Measurements from ENCODE around the gene SIM2. TPM values are rescaled to one million over a fixed set of nuclear protein-coding genes. Genes with fewer than 3 reads are reported as not detected.

SIM2 gene
- total and polyA plus RNA-seq, 2 of the 13 experiments (the other 11 are each of a cell fraction or from before 2014, with no cell fraction given) = 0.36 to 0.53 TPM

DNA sequence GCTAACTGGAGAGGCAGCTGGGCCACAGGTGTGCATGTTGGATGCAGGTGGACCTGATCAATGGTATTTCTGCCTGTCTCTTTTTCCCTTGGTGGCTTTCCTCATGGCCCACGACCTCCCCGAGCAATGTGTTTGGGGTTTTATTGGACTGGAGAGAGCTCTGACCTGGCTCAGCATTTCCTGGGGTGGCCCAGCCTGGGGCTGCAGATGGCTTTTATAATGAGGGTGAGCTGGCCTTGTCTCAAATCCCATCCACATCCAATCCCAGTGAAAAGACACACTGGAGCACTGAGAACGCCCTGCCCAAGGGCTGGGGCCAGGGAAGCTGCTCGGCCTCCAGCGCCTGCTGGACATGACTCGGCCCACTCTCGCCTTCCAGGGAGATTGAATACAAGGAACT lies 44.1 kb downstream of the SIM2 start:
- FAIRE-seq = no peak
- Histone ChIP-seq H3K4me3 (replicated peaks in 1 of 3; ENCODE audit: insufficient read depth in 1 of 3, low read depth in 2 of 3, low read length in 3 of 3) (no peak overlapping the region), H3K36me3 (replicated peaks in 1 of 2; ENCODE audit: control insufficient read depth in 1 of 2, insufficient read depth in 2 of 2, low read length in 2 of 2) (no peaks in the 10 kb centered on the region), H3K4me1 (ENCODE audit: insufficient read depth, low read length) (peaks cover 7% of the 10 kb centered on the region), H3K27me3 (ENCODE audit: control insufficient read depth in 1 of 2, insufficient read depth in 2 of 2, low read length in 2 of 2) (no peaks in the 10 kb centered on the region), H3K79me2 (ENCODE audit: insufficient read depth, low read length) (no peaks in the 10 kb centered on the region), H3K9me3 (ENCODE audit: low read length) (no peaks in the 10 kb centered on the region), H2AFZ (ENCODE audit: low read length) (no peak overlapping the region), H3K9ac (ENCODE audit: insufficient read depth, low read depth, low read length) (no peak overlapping the region), H4K20me1 (ENCODE audit: insufficient read depth, low read length) (no peaks in the 10 kb centered on the region), H3K4me2 (ENCODE audit: low read depth, low read length) (no peak overlapping the region), H3K27ac (ENCODE audit: extremely low read length, insufficient read depth, low read length) (no peak overlapping the region)
- no TSS peak for BruUV-seq (replicated peaks)
- 80% methylated on average over 2 of the region's 7 CpGs for WGBS (ENCODE audit: low lambda C conversion rate)
- in situ Hi-C loops (cut with HindIII; ENCODE audit: extremely low pct_ligation_motif_present, low pct_unique_long_range_greater_than_20kb) (no loop called here), intact Hi-C loops (cut with micrococcal nuclease; ENCODE audit: unreplicated experiment) (no loop called here)
- POLR2A ChIA-PET = no interaction called here
- no peak for ATAC-seq
- no peak for DNase-seq (ENCODE audit: low spot score)
- TF ChIP-seq KDM6A (CRISPR knock-in tag; IDR thresholded peaks at IDR 0.05; ENCODE audit: low read depth) (no peak), RAD51 (IDR thresholded peaks at IDR 0.05; ENCODE audit: borderline replicate concordance) (no peak), ZSCAN31 (CRISPR knock-in tag; IDR thresholded peaks at IDR 0.05; ENCODE audit: low read depth) (no peak), REL (CRISPR knock-in tag; conservative IDR thresholded peaks at IDR 0.05) (no peak), ZNF614 (CRISPR knock-in tag; IDR thresholded peaks at IDR 0.05; ENCODE audit: borderline replicate concordance) (no peak), XBP1 (CRISPR knock-in tag; IDR thresholded peaks at IDR 0.05) (no peak), SAP130 (CRISPR knock-in tag; IDR thresholded peaks at IDR 0.05; ENCODE audit: low read depth) (no peak), TAF15 (IDR thresholded peaks at IDR 0.05; ENCODE audit: low read depth, low read length, poor library complexity, severe bottlenecking) (no peak)
- TF ChIP-seq, protein P1, sequence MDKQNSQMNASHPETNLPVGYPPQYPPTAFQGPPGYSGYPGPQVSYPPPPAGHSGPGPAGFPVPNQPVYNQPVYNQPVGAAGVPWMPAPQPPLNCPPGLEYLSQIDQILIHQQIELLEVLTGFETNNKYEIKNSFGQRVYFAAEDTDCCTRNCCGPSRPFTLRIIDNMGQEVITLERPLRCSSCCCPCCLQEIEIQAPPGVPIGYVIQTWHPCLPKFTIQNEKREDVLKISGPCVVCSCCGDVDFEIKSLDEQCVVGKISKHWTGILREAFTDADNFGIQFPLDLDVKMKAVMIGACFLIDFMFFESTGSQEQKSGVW (CRISPR knock-in tag; IDR thresholded peaks at IDR 0.05; ENCODE audit: borderline replicate concordance) = no peak
- TF ChIP-seq, protein P2, sequence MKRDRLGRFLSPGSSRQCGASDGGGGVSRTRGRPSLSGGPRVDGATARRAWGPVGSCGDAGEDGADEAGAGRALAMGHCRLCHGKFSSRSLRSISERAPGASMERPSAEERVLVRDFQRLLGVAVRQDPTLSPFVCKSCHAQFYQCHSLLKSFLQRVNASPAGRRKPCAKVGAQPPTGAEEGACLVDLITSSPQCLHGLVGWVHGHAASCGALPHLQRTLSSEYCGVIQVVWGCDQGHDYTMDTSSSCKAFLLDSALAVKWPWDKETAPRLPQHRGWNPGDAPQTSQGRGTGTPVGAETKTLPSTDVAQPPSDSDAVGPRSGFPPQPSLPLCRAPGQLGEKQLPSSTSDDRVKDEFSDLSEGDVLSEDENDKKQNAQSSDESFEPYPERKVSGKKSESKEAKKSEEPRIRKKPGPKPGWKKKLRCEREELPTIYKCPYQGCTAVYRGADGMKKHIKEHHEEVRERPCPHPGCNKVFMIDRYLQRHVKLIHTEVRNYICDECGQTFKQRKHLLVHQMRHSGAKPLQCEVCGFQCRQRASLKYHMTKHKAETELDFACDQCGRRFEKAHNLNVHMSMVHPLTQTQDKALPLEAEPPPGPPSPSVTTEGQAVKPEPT (CRISPR knock-in tag; IDR thresholded peaks at IDR 0.05; ENCODE audit: low read depth) = no peak
- TF ChIP-seq, protein P3, sequence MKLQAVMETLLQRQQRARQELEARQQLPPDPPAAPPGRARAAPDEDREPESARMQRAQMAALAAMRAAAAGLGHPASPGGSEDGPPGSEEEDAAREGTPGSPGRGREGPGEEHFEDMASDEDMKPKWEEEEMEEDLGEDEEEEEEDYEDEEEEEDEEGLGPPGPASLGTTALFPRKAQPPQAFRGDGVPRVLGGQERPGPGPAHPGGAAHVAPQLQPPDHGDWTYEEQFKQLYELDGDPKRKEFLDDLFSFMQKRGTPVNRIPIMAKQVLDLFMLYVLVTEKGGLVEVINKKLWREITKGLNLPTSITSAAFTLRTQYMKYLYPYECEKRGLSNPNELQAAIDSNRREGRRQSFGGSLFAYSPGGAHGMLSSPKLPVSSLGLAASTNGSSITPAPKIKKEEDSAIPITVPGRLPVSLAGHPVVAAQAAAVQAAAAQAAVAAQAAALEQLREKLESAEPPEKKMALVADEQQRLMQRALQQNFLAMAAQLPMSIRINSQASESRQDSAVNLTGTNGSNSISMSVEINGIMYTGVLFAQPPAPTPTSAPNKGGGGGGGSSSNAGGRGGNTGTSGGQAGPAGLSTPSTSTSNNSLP (IDR thresholded peaks at IDR 0.05; ENCODE audit: low read depth, low read length) = no peak
- CTCF ChIA-PET (ENCODE audit: low intra/inter-chr PET ratio, low total read pairs) = no interaction called here

Data from HepG2 (cell line).